GM18498 (cell line): ENCODE results near the gene UBE2D4.
"Not testable (repeated sequence)": the region's sequence is repeated elsewhere in the genome, so short reads cannot be mapped to it uniquely, and the experiment has no call there.

ENCODE experiments used
- ATAC-seq: cut with Tn5 transposase; IDR thresholded peaks from one replicate; pipeline ENCODE4 v1.9.1; 2021; ENCODE audit warnings: mild to moderate bottlenecking, moderate library complexity; ENCODE audit not compliant: unreplicated experiment

Gene UBE2D4

GRCh38 chr7:43960933-43961332, 34.7 kb downstream of the UBE2D4 start:
- no peak for ATAC-seq

DNA sequence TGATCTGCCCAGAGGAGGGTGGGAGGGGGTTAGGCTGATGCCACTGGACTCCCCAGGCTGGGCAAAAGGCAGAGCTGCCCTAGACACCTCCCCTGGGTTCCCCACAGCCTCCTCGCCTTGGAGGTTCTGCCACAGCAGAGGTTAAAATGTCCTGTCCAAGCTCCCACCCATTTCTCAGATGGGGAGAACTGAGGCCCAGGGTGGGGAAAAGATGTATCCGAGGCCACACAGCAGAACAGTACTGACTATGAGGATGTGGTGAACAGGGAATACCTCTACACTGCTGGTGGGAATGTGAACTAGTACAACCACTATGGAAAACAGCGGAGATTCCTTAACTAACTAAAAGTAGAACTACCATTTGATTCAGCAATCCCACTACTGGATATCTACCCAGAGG, 40.2 kb downstream of the UBE2D4 start:
- ATAC-seq: not testable (repeated sequence)

GRCh38 chr7:43968172-43969040, 42.2 kb downstream of the UBE2D4 start:
- ATAC-seq: not testable (repeated sequence)

DNA sequence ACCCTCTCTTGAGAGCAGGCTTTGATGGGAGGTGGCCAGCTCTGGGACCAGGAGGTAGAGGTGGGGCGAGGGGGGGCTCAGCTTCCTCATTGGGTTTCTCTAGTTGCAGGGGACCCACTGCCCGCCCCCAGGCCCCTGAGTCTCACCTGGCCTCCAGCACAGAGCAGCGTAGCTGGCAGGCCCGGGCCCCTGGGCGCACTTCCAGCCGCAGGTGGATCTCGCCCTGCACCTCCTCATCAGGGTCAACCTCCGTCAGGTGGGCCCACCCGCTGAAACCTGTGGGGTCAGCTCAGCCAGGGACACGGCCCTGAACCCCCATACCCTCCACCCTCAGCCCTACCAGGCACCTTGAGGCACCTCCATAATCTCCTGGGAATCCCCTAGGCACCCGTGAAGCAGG, 43.4 kb downstream of the UBE2D4 start:
- ATAC-seq: not testable (repeated sequence)

- not testable (repeated sequence) for ATAC-seq
Measured at GRCh38 chr7:43970698-43971097, 44.5 kb downstream of the UBE2D4 start.

DNA sequence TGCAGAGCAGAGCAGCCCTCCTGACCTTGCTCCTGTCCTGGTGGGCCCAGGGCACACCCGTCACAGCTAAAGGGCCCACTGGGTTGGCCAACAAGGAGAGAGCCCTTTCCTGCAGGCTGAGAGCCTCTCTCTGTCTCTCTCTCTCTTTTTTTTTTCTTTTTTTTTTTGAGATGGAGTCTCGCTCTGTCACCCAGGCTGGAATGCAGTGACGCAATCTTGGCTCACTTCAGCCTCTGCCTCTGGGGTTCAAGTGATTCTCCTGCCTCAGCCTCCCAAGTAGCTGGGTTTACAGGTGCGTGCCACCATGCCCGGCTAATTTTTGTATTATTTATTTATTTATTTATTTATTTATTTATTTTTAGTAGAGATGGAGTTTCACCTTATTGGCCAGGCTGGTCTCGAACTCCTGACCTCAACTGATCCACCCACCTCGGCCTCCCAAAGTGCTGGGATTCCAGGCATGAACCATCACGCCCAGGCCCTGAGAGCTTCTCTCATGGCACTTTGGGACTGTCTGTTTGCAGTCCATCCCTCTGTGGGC, 47.9 kb downstream of the UBE2D4 start:
- ATAC-seq: not testable (repeated sequence)

DNA sequence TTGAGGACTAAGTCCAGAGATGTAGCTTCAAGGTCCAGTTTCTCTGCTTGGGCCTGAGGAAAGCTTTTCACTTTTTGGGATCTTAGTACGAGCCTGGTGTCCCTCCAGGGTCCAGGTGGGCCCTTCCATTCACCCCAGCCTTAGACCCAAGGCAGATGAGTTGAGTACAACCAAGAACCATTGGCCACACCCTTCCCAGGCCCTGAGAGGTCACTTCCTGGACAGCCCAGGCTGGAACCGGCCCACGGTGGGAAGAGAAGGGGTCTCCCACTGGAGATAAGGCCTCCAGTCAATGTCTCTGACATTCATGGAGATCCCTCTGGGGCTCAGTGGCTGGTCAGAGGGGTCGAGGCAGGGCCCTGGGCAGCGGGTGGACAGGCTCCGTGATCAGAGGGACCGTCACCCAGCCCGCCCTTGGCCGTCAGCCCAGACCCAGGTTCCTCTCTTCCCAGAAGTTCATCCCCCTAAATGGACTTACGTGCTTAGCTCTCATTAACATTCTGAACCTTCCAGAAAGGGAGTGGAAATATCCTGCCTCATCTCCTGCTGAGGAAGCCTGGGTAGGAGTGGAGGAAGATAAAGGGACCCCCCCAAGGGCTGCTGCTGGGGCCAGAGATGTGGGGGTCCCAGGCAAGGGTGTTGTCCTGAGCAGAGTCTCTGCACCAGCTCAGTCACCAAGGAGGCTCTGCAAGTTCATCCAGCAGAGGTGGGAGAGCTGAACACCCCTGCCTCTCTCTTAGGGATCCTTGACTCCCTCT, 48.7 kb downstream of the UBE2D4 start:
- not testable (repeated sequence) for ATAC-seq

DNA sequence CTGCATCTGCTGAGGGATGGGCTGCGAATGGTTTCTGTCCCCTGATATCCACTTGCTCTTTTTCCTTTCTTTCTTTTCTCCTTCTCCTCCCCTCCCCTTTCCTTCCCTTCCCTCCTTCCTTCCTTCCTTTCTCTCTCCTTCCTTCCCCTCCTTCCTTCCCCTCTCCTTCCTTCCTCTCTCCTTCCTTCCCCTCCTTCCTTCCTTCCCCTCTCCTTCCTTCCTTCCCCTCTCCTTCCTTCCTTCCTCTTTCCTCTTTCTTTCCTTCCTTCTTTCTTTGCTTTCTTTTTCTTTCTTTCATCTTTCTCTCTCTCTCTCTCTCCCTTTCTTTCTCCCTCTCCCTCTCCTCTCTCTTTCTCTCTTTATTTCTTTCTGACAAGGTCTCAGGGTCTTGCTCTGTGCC, 51.3 kb downstream of the UBE2D4 start:
- no peak for ATAC-seq

DNA sequence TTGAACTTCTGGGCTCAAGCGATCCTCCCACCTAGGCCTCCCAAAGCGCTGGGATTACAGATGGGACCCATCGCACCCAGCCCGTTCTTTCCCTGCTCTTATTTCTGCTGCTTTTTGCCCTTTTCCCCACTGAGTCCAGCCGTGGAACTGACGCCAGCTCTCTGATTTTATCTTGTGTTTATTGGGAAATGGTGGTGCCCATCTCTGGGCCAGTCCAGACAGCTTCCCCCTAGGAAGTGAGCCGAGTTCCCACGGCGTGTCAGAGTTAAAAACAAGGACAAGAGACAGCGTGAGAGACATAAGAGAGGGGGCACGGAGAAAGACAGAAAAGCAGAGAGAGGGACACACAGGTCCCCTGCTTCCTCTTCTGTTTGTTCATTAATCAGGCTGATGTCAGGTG, 51.9 kb downstream of the UBE2D4 start:
- not testable (repeated sequence) for ATAC-seq

- not testable (repeated sequence) for ATAC-seq
Measured at GRCh38 chr7:43982848-43983247, 56.6 kb downstream of the UBE2D4 start.

DNA sequence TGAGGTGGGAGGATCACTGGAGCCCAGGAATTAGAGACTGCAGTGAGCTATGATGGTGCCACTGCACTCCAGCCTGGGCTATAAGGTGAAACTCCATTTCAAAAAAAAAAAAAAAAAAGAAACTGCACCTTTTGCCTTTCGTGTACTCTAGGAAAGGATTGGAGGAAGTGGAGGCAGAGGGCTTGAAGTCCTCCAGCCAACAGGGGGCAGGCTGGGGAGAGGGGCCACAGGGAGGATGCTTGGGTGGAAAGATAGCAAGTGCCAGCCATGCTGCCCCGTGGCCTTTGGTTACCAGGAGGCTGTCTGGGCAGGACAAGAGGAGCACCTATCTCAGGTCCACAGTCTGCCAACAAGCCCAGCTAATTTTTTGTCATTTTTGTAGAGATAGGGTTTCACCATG, 57.5 kb downstream of the UBE2D4 start:
- not testable (repeated sequence) for ATAC-seq

- ATAC-seq: peak; percentile 81
Measured at GRCh38 chr7:43985904-43986864, 59.9 kb downstream of the UBE2D4 start.

DNA sequence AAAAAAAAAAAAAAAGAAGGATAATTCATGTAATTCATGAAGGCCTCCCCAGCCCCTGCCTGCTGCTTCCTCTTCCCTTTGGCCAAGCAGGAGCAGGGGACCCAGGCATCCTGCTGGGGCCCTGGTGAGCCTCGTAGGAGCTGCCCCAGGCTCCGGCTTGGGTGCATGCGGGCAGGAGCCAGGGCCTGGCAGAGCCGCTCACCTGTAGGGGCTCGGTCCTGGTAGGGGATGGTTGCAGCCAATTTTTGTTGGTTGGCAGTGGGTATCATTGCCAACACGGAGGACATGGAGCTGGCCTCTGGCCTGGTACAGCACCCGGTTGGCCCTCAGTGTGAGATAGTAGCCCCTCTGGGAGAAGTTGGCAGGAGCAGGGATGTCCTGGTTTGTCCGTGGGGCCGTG, 61.2 kb downstream of the UBE2D4 start:
- ATAC-seq: not testable (repeated sequence)

DNA sequence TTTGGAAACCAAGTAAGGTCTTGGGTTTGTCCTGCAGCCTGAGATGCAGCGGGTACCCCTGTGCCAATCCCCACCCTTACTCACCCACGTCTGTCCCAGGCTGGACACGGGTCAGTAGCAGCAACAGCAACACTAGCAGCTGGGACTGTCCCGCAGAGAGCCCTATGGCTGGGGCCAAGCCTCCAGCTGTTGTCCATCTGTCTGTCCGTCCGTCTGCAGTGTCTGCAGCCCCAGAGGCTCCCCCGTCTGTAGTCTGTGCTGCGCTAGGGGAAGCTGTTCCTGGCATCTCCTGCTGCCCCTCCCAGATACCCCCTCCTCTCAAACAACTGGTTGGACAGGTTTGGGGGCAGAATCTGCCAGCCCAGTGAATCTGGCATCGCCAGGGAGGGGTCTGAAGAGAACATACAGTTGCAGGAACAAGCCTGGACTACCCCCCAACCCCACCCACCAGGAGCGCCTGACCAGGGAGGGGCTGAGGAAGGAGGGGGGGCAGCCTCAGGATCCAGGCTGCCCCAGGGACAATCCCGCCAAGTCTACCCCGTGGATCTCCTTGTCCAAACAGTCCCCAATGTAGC, 63.9 kb downstream of the UBE2D4 start:
- ATAC-seq: not testable (repeated sequence)

DNA sequence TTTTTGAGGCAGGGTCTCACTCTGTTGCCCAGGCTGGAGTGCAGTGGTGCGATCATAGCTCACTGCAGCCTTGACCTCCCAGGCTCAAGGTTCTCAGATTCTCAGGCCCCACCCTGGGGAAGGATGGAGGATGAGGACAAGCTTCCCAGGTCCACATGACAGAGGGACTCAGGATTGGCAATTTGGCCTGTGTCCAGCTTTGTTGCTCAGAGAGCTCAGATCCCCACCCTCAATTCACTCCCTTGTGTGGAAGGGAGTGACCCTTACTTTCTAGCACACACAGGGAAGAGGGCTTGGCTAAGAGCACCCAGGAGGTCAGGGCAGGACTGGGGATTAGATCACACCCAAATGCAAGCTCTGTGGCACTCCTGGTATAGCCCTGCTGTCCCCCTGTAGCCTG, 64.6 kb downstream of the UBE2D4 start:
- ATAC-seq: not testable (repeated sequence)

DNA sequence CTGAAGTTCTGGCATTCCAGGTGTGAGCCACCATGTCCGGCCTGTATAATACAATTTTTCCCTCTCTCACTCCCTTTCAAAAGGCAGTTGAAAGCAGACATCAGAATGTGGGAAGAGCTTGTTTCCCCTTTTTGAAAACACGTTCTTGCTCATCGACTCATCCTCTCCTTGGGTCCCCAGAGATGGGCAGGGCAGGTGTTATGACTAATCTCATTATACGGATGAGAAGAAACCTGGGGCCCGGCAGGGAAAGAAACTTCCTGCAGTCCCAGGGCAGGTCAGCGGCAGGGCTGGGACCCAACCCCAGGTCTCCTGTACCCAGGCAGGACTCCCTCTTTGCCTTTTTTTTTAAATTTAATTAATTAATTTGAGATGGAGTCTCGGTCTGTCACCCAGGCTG, 66.7 kb downstream of the UBE2D4 start:
- peak; percentile 72 for ATAC-seq

- not testable (repeated sequence) for ATAC-seq
Measured at GRCh38 chr7:43994681-43995080, 68.4 kb downstream of the UBE2D4 start.

DNA sequence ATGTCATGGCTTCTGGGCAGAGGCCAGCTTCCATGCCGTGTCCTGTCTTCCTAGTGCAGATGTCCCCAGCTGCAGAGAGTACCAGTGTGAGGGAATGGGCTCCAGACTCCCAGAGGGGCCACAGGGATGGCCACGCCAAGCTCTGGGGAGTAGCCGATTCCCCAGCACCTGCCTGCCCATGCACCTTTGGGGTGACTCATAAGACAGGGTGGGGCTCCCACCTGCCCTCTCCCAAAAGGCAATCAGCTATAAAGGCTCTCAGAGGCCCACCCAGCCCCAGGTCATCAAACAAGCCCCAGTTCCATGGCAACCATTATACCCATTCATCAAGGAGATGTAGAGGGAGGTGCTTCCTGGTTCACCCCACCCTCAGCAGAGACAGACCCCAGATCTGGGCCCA, 71.3 kb downstream of the UBE2D4 start, which contains the start of gene SPDYE1:
TSS of gene SPDYE1 (plus strand) at position 366 of the 400 bp plus-strand sequence. CDS start 2,053 bp downstream, outside the sequence.
- not testable (repeated sequence) for ATAC-seq
